SJSA1 (cell line): Measurements from ENCODE around the gene BASP1. TPM values are rescaled to one million over a fixed set of nuclear protein-coding genes. Genes with fewer than 3 reads are reported as not detected.

Source experiments
- DNase-seq, 2 experiments: peaks; one replicate each; pipeline ENCODE4 v3.0.0-alpha.2; 2015 to 2020; ENCODE audit warnings: low spot score in 2 of 2, low read depth in 1 of 2
- H3K27ac ChIP-seq: fragments of 250-450 bp; sonication (Bioruptor Pico); 2 replicates; pipeline ENCODE4 v1.5.1; 2020; ENCODE audit warnings: mild to moderate bottlenecking, moderate library complexity
- H3K27me3 ChIP-seq: fragments of 250-450 bp; sonication (Bioruptor Pico); replicated peaks from 2 replicates; pipeline ENCODE4 v1.5.1; 2020; ENCODE audit warnings: mild to moderate bottlenecking, moderate library complexity
- H3K36me3 ChIP-seq: fragments of 250-450 bp; sonication (Bioruptor Pico); 2 replicates; pipeline ENCODE4 v1.5.1; 2020; ENCODE audit warnings: mild to moderate bottlenecking
- H3K4me1 ChIP-seq: fragments of 250-450 bp; sonication (Bioruptor Pico); replicated peaks from 2 replicates; pipeline ENCODE4 v1.6.1; 2021; ENCODE audit warnings: mild to moderate bottlenecking
- H3K4me3 ChIP-seq: fragments of 250-450 bp; sonication (Bioruptor Pico); 2 replicates; pipeline ENCODE4 v1.5.1; 2020; ENCODE audit warnings: mild to moderate bottlenecking
- H3K9me3 ChIP-seq: fragments of 250-450 bp; sonication (Bioruptor Pico); replicated peaks from 2 replicates; pipeline ENCODE4 v1.5.1; 2020; ENCODE audit warnings: mild to moderate bottlenecking
- total RNA-seq: library from RNA; depleted of rRNA; stranded (reverse); fragments of >200 nt; shearing (Covaris generic); gene quantifications from 2 replicates; pipeline ENCODE4 v1.2.3, GENCODE V29; 2014

Gene BASP1
- total RNA-seq, 1 experiment from 2014 or later: 523 TPM

DNA sequence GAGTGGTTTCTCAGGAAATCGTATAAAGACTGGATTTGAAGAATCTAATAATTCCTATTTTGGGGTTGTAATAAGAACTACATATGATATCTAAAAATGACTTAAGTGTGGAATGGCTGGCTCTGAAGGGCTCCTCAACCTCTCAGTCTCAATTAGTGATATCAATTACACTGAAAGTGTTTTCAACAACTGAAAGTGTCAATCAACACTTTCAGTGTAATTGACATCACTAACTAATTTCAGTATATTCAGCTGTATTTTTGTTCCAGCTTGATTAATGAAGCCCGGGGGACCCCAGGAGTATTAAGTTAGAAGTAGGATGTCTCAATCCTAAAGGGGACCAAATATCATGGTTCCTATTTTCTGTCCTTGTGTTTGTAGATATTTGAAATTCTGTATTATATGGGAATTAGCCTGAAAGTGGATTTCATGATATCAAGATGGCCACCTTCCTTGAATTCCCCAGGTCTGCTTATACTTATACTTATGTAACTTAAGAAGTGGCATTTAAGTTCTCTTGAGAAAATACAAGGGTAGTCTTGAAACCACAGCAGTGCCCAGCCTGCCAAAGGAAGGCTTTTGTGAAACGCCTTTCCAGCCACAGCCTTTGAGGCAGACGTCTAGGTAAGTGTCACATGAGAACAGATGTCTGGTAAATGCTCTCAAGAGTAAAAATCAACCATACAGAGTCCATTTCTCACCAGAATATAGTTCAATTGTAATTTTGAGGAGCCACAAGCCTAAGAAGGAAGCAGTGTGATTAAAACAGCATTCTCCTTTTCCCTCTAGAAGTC is 4.6 kb downstream of the BASP1 start:
- Histone ChIP-seq H3K4me1 (peaks cover 61% of the 10 kb centered on the region), H3K9me3 (0 out of 2 replicates have a peak, but pooled peaks cover 2% of the 10 kb centered on the region), H3K27me3 (no peaks in the 10 kb centered on the region), H3K36me3 (peaks cover 65% of the 10 kb centered on the region), H3K27ac (no peak overlapping the region), H3K4me3 (no peak overlapping the region)
- DNase-seq: no peak

DNA sequence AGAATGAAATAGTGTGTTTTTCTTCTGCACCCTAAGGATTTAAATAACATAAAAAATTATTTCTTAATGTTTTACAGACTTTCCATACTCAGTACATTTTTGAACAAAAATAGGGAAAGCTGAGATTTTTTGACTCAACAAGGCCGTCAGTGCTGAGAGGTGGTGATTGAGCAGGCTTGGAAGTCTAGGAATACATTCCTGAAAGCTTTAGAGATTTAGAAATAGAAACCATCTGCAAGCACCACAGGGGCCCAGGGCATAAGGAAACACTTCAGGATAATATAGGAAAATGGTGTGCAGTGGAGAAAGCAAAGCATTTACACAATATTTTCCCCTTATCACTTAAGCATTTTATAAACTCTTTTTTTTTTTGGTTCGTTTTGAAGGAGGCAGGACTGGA is 5.2 kb downstream of the BASP1 start:
- Histone ChIP-seq H3K27me3 (no peaks in the 10 kb centered on the region), H3K36me3 (peaks cover 65% of the 10 kb centered on the region), H3K4me1 (peaks cover 63% of the 10 kb centered on the region), H3K27ac (no peak overlapping the region), H3K9me3 (0 out of 2 replicates have a peak, but pooled peaks cover under 1% of the 10 kb centered on the region), H3K4me3 (no peak overlapping the region)
- no peak for DNase-seq

DNA sequence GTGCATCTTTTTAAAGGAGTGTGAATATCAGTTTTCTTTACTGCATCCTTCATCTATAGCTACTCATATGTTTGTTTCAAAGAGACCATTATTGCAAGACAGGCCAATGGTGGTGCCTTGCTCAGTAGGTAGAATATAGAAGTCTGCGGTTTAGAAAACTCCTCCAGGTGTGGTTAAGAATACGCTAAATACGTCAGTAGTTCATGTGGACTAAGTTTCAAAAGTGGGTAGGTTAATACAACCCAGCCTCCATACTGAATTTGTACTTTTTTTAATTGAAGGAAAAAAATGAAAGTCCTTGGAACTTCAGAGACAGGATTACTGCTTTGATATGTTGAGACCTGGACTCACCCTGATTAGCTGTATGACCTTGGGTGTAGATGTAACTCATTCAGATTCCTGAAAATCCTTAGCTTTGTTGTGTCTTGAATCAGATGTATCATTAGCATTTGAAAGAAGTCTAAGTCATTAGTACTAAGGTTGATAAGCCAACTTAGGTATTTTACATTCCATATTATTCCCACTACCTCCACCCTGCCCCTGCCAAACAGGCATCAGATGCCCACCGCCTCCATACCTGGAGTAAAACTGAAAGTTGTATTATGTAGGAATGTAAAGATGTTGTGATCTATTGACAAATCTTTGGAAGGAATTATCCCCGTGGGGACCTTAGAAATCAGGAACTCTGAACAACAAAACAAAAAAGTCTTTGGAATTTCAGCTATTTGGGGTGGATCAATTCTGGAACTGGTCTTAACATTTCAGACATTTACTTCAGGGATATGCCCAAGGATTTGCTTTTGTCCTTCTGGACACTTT is 6.1 kb downstream of the BASP1 start:
- no peaks in the 10 kb centered on the region for H3K9me3 ChIP-seq
- peaks cover 69% of the 10 kb centered on the region for H3K36me3 ChIP-seq
- DNase-seq: no peak
- no peak overlapping the region for H3K4me3 ChIP-seq
- H3K4me1 ChIP-seq: peaks cover 72% of the 10 kb centered on the region
- no peaks in the 10 kb centered on the region for H3K27me3 ChIP-seq
- H3K27ac ChIP-seq: no peak overlapping the region

DNA sequence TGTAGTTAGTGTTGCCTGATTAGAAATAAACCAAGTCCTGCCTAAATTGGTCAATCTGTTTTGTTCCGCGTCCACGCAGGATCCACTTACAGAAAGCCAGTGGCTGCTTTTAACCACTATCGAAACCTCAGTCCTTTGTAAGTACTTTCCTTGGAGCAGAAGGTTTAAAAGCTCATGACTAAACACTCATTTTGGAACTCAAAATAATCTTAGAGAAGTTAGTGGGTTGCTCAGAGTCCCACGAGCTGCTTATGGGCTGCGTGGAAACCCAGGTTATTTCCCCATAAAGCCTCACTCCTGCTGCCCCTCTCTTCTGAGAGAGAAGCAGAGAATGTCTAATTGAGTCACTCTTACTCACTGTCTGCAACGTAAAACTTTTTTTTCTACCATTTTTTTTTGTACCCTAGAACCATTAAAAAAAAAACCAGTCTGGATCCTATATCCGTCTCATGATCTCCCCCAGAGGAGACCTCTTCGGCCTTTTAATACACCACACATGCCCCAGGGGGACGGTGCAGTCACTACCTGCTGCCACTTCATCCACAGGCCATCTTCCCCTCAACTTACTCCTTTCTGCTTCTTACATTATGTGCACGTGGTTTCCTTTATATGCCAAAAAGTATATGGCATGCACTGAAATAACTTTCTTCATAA is 7.6 kb downstream of the BASP1 start:
- Histone ChIP-seq H3K4me1 (peaks cover 70% of the 10 kb centered on the region), H3K4me3 (no peak overlapping the region), H3K27me3 (no peaks in the 10 kb centered on the region), H3K27ac (no peak overlapping the region), H3K36me3 (peaks cover 67% of the 10 kb centered on the region), H3K9me3 (no peaks in the 10 kb centered on the region)
- DNase-seq: no peak

DNA sequence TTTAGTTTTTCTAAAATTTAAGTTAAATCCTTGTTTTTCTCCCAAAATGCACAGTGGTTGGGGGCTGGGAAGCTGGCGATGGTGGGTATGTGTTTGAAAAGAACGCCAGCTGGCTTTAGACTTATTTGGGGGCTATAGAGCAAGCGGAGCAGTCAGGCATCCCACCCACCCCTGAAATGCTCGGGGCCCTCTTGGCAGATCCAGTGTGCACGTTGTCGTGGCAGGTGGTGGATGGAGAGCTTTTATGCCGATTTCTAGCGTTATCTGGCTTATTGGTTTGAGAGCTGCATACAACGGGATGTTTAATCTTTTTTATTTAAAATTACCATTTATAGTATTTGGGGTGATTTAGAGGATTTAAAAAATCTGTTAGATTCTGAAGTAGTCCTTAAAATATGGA is 8.1 kb downstream of the BASP1 start:
- Histone ChIP-seq H3K4me3 (no peak overlapping the region), H3K4me1 (peaks cover 64% of the 10 kb centered on the region), H3K9me3 (no peaks in the 10 kb centered on the region), H3K27me3 (no peaks in the 10 kb centered on the region), H3K36me3 (peaks cover 67% of the 10 kb centered on the region), H3K27ac (no peak overlapping the region)
- no peak for DNase-seq

DNA sequence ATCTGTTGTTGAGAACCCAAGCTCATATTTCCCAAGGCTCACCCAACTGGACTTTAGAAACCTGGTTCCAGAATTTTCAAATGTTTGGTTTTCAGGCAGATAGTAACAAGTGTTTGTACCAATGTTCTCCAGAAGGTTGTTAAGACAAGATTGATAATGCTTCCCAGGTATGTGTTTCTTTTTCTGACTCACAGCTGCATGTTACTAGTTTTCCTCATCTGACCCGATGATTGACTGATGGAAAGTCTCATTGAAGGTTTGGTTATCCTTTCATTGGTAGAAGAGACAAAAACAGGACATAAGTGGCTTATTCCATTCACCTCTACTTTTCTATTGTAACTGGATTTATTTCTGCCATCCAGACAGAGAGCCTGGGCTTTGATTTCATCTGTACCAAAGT is 10.4 kb downstream of the BASP1 start:
- Histone ChIP-seq H3K36me3 (peaks cover 72% of the 10 kb centered on the region), H3K27ac (no peak overlapping the region), H3K4me3 (no peak overlapping the region), H3K9me3 (no peaks in the 10 kb centered on the region), H3K27me3 (no peaks in the 10 kb centered on the region), H3K4me1 (peaks cover 51% of the 10 kb centered on the region)
- no peak for DNase-seq

DNA sequence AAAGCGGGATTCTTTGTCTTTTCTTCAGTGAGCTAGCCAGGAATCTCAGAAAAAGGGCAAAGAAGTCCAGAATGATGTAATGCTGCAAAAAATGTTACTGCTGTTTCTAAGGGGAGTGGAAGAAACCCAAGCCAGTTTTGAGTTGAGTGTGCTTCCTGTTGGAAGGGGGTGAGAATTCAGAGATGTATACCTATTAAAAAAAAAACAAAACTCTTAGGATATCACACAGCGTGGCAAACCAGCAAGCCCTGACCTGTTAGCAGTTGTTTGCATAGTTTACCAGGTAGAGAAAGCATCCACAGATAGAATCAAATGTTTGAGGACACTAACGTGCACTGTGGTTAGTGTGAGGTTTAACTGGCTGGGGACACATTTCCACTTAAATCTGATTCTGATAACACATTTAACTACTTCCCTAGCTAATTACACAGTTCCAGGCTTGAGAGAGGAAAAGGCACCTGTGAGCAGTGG is 11.4 kb downstream of the BASP1 start:
- H3K9me3 ChIP-seq: no peaks in the 10 kb centered on the region
- DNase-seq: no peak
- H3K27me3 ChIP-seq: no peaks in the 10 kb centered on the region
- H3K4me3 ChIP-seq: no peak overlapping the region
- 0 out of 2 replicates have a peak overlapping the region, but pooled peaks have one; percentile 5 for H3K27ac ChIP-seq
- peaks cover 71% of the 10 kb centered on the region for H3K36me3 ChIP-seq
- H3K4me1 ChIP-seq: peaks cover 49% of the 10 kb centered on the region

DNA sequence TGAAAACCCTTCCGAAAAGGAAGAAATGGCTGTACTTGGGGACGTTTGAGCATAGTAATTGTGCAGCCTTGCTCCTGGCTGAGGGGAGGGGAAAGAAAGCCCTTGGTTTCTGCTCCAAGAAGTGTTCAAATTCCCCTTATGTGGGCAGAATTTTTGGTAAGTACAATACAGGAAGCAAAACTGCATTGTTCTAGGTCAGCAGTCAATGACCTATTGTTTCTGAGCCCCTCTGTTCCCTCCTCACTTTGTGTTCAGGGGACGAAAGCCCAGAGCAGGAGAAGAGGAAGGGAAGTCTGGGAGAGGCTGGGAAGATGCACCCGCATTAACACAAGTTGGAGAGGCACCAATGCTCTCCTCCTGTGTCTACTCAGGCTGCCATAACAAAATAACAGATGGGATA is 11.9 kb downstream of the BASP1 start:
- Histone ChIP-seq H3K36me3 (peaks cover 74% of the 10 kb centered on the region), H3K27ac (no peak overlapping the region), H3K4me3 (no peak overlapping the region), H3K9me3 (no peaks in the 10 kb centered on the region), H3K27me3 (no peaks in the 10 kb centered on the region), H3K4me1 (peaks cover 49% of the 10 kb centered on the region)
- no peak for DNase-seq

DNA sequence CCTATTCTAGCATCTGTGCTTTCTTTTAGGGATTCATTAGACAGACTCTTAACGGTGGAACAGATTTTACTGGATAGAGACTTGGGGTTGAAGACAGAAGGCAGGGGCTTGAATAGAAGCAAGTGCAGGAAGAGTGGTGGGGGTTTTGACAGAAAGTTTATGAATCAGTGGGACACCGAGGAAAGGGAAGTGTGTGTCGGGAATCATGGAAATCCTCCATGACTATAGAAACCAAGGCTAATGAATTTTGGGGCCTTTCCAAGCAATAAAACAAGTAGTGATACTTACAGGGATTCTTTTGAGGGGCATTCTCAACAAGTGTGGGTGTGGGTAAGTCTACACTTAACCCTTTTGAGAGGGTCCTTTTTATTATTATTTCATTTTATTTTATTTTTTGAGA is 12.8 kb downstream of the BASP1 start:
- H3K9me3 ChIP-seq: no peaks in the 10 kb centered on the region
- no peak overlapping the region for H3K27ac ChIP-seq
- peaks cover 75% of the 10 kb centered on the region for H3K36me3 ChIP-seq
- H3K4me3 ChIP-seq: no peak overlapping the region
- DNase-seq: no peak
- peaks cover 49% of the 10 kb centered on the region for H3K4me1 ChIP-seq
- H3K27me3 ChIP-seq: no peaks in the 10 kb centered on the region

DNA sequence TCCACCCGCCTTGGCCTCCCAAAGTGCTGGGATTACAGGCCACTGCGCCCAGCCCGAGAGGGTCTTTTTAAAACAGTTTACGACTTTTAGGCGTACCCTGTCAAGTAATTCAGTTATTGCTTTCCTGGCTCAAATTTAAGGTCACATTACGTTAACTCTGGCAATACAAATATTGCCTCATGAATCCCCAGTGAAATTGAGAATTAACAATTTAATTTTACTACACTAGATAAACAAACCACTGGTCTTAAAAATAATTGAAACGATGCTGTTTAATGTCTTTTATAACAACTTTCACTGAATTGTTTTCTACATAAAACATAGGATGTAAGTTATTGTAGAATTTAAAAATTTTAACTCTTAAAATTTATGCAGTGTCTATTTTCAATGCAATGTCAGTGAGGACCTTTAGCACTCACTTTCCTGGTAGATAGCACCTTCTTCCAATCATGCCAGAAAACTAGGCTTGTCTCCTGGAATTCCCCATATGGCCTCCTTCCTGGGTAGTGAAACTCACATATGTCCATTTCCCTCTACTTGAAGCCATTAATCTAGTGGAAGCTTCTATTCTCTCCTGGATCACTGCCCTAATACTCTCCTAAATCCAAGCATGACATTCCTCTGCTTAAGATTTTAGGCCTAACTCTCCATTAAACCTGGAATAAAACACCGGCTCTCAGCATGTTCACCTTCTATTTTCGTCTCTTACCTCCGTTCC is 13.5 kb downstream of the BASP1 start:
- Histone ChIP-seq H3K4me1 (peaks cover 51% of the 10 kb centered on the region), H3K4me3 (no peak overlapping the region), H3K9me3 (no peaks in the 10 kb centered on the region), H3K27me3 (no peaks in the 10 kb centered on the region), H3K27ac (no peak overlapping the region), H3K36me3 (peaks cover 75% of the 10 kb centered on the region)
- no peak for DNase-seq

DNA sequence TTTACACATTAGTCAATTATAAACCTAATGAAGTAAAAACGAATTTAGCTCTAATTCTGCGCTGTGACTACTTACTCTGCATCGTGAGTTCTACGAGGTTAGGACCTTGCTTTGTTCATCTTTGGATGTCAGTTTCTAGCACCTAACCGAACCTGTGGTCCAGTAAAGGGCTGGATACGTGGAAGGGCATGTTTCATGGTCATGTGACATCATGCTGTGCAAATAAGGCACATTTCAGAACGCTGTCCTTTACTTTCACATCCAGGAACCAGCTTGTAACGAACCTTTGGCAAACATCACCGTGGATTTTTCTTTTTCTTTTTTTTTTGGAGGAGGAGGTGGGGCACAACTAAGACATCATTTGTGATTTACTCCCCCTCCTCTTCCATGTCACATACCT is 15.0 kb downstream of the BASP1 start:
- peaks cover 74% of the 10 kb centered on the region for H3K36me3 ChIP-seq
- H3K27me3 ChIP-seq: no peaks in the 10 kb centered on the region
- H3K4me1 ChIP-seq: peaks cover 64% of the 10 kb centered on the region
- no peak for DNase-seq
- H3K9me3 ChIP-seq: no peaks in the 10 kb centered on the region
- no peak overlapping the region for H3K27ac ChIP-seq
- H3K4me3 ChIP-seq: no peak overlapping the region

DNA sequence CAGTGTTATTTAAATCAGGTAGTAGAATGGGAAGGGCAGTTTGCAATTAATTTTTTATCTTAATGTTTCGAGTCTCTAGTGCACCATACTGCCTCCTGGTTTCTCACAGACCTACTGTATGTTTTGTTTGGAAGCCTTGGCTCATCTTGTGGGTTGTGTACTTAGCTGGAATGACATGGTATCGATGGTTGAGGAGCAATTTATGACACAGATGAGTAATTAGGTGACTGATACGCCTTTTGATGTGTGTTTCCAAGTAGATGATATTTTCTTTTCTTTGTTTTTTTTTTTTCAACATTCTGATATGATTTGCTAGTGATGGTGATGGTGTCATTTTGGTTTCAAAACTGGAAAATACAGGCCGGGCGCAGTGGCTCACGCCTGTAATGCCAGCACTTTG is 16.1 kb downstream of the BASP1 start:
- Histone ChIP-seq H3K9me3 (no peaks in the 10 kb centered on the region), H3K4me3 (no peak overlapping the region), H3K36me3 (peaks cover 74% of the 10 kb centered on the region), H3K27ac (no peak overlapping the region), H3K4me1 (peaks cover 64% of the 10 kb centered on the region), H3K27me3 (no peaks in the 10 kb centered on the region)
- no peak for DNase-seq

DNA sequence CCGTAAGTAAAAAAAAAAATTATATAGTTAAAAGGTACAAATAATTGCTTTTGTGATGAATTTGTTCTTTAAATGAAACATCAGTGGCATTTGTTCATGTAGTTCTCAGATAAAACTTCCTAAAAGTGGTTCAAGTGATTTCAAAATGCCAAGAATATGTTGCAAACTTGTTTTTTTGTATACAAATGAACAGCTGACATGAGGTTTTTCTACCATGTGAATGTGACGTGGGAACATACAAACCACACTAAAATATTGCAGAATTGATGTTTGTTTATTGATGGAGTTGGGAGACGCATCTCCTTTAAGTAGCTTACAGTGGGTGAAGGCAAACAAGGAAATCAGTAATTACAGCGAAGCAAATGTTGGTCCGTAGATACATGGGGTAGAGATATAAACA is 16.9 kb downstream of the BASP1 start:
- no peak for DNase-seq
- no peaks in the 10 kb centered on the region for H3K27me3 ChIP-seq
- no peak overlapping the region for H3K4me3 ChIP-seq
- peaks cover 64% of the 10 kb centered on the region for H3K4me1 ChIP-seq
- peaks cover 74% of the 10 kb centered on the region for H3K36me3 ChIP-seq
- H3K9me3 ChIP-seq: no peaks in the 10 kb centered on the region
- peak overlapping the region; percentile 88 for H3K27ac ChIP-seq
